Suppressor macrophage treated with lipopolysaccharide for 1 hour (primary cell): ENCODE measurements around the gene DIRAS1.

Experiments
- DNase-seq, 3 donors: peaks; one replicate each; pipeline ENCODE4 v3.0.0-alpha.2; 2020 to 2022

The DIRAS1 gene

DNA sequence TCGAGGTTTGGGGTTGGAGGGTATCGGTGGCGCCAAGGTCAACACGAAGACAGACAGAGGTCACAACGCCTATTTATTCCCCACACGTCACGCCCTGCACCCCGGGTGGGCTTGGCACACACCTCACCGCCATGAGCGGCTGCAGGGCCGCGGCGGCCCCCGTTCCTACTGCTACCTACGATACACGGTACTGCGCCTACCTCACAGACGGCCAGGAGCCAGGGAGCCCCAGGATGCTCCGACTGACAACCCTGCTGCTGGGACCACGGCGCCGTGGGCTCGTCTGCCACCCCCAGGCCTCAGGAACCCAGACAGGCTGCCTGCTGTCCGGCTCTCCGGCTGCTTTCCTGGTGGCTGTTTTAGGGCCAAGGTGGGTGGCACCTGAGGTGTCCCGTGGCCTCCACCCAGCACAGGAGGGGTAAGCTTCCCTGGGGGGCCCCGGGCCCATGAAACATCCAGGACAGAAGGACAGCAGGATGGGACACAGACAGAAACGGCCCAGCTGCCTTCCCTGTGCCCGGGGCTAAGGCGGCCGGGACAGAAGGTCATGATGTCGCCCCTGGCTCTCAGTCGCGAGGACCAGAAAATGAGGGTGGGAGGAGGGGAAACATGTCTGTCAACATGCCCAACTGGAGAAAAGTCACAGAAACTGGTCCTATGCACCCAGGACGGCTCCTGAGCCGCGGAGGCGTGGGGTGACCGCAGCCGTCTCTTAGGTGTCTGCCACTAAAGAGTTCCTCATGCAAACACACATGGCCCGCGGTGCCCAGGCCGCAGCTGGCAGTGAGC is 33.7 kb upstream of the DIRAS1 start:
- no peak for DNase-seq

DNA sequence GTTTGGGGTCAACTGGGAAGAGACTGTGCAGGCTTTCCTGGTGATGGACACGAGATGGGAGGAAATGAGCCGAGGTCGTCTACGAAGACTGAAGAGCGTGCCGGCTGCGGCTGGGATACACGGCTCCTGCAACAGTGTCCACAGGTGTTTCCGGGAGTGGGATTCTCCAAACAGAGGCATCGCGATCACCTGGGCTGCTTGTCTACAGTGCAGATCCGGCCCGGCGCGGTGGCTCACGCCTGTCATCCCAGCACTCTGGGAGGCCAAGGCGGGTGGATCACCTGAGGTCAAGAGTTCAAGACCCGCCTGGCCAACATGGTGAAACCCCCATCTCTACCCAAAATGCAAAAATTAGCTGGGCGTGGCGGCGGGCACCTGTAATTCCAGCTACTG is 30.3 kb upstream of the DIRAS1 start:
- DNase-seq = no peak

DNA sequence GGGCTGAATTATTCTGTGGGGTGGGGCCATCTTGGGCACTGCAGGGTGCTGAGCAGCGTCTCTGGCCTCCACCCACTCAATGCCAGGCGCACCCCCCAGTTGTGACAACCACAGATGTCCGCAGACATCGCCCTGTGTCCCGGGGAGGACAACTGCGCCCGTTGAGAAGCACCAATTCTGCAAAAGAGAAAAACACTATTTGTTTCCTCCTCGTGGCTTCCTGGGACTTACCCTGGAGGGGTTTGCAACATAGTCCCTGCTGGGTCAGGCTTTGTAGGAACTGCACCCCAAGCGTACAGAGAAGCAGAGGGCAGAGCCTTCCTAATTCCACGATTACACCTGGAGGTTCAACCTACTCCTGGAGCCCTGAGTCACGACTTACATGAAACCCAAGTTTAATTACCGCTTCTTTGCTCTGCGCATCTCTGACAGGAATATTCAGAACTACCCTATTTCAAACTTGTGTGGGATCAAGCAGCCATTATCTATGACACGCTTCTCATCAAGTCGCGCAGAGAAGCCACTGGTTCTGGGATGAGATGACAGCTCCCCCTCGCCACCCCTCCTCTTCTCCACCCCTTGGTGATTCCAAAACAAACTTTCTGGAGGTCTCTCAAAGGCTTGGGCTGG is 29.8 kb upstream of the DIRAS1 start:
- DNase-seq = peak; percentile 59 to 74 (median 72)

DNA sequence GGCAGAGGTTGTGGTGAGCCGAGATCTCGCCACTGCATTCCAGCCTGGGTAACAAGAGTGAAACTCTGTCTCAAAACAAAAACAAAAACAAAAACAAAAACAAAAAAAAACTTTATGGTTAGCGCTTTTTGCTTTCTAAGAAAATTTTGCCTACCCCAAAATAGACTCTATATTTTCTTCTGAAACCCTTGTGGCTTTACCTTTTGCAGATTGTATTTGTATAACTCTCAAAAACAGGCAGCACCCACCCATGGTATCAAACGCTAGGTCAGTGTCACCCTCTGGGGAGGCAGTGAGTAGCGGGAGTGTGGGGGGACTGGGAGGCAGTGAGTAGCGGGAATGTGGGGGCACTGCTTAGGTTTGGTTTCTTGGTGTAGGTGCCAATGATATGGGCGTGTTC is 26.2 kb upstream of the DIRAS1 start:
- no peak for DNase-seq

DNA sequence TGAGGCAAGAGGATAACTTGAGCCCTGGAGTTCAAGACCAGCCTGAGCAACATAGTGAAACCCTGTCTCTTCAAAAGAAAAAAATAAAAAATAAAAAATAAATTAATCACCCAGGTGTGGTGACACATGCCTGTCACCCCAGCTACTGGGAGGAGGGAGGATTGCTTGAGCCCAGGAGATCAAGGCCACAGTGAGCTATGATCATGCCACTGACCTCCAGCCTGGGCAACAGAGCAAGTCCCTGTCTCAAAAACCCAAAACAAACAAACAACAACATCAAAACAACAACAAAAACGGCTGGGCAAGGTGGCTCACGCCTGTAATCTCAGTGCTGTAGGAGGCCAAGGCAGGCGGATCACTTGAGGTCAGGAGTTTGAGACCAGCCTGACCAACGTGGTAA is 22.9 kb upstream of the DIRAS1 start:
- no peak for DNase-seq

DNA sequence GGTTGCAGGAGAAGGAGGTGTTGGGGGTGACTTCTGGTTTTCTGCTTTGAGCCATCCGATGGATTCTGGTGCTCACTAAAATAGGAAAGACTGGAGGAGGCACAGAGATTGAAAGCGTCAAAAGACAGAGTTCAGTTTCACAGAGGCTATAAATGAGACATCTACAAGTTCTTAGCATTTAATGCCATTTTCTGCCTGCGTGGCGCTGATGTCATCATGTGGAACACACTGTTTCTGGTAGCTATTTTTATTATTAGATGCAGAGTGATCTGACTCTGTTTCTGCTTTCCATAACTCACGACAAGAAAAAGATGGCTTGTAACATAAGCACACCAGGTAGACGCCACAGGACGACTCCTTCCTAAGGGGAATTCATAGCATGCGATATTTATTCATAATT is 21.9 kb upstream of the DIRAS1 start:
- no peak for DNase-seq

DNA sequence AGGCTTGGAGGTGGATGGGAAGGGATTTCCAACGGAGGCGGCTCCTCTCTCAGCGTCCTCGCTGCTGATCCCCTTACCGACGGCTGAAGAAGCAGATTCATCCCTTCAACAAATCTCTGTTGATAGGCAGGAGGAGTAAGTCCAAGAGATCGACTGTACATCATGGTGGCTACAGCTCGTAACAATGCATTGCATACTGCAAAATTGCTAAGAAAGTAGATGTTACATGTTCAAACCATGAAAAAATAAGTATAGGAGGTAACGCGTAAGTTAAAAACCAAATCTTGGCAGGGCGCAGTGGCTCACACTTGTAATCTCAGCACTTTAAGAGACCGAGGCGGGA is 19.1 kb upstream of the DIRAS1 start:
- DNase-seq = no peak

DNA sequence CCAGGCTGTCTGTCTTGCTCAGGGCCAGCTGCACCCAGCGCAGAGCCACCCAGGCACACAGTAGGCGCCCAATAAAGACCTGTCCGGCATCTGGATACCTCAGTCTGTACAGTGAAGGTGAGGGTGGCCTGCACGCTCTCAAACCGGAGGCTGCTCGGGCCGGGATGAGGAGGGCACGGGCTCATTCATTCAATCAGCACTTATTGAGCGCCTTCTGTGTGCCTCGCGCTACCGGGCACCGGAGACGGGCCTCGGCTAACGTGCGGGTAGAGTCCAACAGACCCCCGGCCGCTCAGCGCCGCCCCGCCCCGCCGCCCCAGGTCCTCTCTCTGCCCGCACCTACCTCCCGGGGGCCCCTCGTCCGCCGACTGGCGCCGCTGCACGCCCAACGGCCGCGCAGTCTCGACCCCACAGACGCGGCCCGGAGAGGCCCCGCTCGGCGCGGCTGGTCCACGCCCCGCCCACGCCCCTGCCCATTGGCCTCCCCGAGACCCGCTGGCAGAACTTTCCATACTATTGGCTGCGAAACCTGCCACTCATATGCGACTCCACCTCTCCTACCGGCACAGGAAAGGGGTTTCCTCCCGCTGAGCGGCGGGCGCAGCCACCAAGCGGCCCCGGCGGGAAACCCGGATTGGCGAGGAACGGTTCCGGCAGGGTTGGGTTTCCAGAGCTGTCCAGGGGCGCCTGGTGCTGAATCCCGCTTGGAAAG is 18.6 kb upstream of the DIRAS1 start, which contains the start of gene SLC39A3:
Gene SLC39A3 (minus strand): TSS at position 416 of the 712 bp plus-strand sequence. CDS start 2,760 bp downstream, outside the sequence.
- peak; percentile 99 to 100 (median 99) for DNase-seq

DNA sequence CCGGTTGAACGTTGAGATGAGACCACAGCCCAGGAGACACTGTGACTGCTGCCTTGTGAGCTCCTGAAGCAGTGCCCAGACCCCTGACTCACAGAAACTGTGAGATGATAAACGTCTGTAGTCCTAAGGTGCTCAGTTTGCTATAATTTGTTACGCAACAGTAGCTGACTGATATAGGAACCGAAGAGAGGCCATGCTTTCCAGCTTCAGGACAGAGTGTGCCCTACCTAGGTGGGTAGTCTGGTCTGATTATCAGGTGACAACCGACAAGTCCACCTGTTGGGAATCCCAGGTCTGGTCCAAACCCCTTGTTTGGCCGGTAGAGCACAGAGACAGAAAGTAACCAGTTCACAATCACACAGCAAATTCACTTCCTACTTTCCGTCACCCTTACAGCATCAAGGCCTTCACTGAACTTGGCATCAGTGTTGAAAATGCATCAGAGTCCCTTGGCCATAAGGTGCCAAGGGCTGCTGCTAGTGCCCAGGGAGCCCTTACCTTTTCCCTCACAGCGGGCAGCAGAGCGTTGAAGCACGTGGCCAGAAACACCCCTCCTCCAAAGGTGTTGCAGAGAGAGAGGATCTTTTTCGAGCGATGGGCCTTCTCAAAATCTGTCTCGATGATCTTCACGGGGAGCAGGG is 15.5 kb upstream of the DIRAS1 start:
- no peak for DNase-seq

DNA sequence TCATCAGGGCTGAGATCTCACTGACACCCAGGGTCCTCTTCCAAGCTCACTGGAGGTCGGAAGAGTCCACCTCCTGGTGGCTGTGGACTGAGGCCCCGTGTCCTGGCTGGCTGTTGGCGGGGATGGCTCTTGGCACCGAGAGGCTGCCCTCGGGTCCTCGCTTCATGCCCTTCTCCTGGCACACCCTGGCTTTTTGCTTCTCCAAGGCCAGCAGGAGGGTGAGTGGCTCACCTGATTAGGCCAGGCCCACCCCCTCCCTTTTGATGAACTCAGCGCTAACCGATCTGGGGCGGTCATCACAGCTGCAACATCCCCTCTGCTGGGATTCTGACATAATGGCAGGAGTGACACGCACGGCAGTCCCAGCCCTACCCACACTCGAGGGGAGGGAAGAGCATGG is 14.2 kb upstream of the DIRAS1 start:
- DNase-seq = no peak

DNA sequence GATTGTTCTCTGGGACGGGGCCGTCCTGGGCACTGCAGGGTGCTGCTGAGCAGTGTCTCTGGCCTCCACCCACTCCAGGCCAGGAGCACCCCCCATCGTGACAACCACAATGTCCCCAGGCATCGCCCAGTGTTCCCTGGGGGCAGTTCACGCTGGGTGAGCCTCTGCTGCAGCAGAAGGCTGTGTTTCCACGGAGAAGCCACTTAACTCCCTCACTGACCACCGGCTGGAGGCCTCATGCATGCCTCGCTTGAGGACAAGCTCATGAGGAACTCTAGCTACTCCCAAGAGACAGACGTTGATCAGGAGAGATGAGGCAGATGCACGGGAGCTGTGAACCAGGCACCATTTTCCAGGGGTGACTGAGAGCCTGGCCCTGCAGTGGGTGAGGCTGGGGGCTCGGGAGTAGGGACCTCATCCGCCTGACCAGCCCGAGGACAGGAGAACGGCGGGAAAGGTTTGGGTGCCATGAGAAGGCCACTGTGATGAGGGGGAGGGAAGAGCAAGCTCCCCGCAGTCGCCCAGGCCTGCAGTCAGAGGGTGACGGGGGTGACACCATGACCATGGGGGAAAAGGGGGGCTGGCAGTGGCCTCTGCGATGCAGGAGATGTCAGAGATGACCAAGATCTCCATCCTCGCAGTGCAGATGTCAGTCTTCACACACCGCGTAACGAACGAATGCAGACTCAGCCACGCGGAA is 13.6 kb upstream of the DIRAS1 start:
- DNase-seq = no peak

DNA sequence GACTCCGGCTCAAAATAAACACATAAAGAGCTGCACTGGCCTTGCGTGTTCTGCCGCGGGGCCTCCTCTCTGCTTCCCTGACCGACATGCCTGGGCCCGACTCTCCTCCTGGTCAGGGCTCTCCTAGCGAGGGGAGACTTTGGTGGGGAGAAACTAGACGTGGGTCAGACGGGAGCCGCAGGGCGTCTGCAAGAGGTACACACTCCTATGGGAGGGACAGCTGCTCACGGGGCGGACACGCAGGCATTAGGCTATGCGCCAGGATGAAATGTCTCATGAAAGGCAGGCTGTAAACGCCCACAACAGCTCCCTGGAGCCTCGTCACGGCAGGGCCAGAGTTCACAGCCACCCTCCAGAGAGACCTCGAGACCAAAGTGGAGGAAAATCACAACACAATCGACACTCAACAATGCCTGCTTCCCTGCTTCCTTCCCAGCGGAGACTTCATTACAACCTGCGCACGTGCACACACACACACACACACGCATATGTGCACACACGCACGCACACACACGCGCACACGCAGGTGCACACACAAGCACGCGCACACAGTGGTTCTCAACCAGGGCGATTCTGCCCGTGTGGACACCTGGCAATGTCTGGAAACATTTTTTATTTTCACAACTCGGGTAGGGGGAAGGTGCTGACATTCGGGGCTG is 12.9 kb upstream of the DIRAS1 start:
- no peak for DNase-seq

DNA sequence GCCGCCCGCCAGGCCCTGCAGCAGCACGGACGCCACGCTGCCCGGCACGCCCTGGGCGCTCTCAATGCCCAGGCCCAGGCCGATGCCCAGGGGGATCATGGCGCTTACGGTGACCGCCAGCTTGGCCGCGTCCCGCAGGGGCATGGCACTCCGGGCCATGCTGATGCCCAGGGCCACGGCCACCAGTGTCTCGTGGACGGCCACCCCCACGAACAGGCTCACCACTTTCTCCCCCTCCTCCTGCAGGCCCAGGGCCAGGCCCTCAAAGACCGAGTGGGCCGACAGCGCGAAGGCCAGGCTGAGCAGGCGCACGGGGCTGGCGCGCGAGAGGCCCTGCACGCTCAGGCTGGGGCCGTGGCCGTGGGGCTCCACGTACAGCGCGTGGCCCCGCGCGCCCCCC is 11.7 kb upstream of the DIRAS1 start:
- DNase-seq = no peak

DNA sequence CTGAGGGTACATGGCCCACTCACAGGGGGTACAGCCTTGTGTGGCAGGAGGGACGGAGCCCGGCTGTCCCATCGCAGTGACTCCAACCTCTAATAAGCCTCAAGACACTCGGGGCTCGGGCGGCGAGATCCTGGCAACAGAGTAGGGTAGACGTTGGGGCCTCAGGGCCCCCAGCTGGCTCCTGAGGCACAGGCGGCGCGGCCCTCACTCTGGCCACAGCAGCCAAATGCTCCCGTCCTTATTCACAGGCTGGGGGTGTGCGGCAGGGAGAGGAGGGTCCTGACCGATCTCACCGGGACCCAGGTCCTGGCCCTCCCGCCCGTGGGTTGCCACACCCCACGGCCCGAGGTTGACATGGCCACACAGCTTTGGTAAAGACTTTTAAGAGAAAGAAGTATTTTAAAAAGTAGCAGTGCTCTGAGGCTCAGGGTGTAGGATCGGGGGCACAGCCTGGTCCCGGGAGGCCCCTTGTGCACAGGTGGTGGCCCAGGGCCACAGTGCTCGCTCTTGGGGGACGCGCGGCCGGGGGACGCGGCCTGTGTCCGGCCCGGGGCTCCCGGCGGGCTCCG is 11.1 kb upstream of the DIRAS1 start:
- DNase-seq = no peak

DNA sequence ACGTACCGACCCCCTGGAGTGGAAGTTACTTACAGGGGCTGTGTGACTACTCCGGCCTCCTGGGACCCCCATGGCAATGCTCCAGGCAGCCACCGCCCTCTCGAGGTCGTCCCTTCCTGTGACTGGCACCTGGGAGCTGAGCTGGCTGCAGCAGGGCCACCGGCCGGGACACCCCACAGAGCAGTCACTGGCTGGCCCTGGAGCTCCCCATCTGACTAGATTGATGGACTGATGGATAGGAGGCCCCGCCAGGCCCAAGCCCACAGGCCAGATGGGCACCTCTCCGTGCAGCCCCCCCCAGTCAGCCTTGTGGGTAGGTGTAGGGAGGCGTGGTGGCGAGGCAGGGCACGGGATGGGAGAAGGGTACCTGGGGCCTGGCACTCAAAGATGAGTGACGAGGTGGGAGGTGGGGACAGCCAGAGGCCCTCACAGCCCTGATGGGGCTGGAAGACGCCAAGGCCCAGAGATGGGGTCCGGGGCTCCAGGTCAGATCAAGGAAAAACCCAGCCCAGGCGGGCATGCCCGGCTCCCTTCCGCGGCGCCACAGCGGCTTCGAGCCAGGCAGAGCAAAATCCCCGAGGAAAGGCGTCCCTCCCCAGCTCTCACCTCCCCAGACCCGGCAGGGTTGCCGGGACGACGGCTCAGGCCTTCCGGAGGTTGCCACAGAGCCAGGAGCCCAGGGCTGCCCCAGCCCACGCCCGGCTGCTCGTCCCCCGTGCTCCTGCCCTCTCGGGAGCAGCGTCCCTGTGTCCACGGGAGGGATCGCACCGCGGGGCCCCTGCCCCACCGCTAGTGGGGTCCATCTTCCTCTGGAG is 10.2 kb upstream of the DIRAS1 start:
- no peak for DNase-seq

DNA sequence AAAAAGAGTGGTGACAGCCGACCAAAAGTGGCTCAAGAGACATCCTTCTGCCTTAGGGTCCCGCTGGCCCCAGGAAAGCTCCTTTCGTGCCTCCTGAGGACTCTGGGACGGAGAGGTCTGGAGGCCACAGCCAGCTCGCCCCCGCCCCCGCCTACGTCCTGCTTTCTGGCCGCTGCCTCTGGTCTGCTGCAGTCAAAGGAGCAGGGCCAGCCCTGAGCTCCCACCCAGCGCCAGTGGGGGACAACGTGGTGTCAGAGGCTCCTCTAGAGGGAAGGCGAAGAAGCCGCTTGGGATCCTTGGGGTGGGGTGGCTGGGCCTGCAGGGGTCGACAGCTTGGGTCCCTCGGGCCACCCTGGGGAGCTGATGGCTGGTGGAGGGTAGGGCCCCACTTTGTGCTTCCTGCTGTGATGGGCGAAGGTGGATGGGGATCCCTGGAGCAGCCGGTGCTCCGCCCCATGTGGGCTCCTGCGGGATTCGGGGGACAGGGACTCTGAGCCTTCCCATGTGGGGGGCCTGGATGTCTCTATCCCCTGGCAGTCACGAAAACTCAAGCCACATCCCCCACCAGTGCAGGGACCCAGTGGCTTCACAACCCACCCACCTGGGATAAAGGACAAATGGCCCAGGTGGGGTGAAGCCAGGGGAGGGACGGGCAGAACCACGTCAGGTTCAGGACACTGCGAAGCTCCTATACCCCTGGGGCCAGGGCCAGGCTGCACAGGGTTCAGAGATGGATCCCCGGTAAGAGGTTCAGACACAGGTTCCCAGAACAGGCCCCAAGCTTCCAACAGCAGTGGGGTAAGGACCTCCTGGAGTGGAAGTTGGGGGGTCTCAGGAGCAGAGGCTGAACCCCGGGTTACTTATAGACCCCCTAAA is 9.0 kb upstream of the DIRAS1 start:
- no peak for DNase-seq

DNA sequence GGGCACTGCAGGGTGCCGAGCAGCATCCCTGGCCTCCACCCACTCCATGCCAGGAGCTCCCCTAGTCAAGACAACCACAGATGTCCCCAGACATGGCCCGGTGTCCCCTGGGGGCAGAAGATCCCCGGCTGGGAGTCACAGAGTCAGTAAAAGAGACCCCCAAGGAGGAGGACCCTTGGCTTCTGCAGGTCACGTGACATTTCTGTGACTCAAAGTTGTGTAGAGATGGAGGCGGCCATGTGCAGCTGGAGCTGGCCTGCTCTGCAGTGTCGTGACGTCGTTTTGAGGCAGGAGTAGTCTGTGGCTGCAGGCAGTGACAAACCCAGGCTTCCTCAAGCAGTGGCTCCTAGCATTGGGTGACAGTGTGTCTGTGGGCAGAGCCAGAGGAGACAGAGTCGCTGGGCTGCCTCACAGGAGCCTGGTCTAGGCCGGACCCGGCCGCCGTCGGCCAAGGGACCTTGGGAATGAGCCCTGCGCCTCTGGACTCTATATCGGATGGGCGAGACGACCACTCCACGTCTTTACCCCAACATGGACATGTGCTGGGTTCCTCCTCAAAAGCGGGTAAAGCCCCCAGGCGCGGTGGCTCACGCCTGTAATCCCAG is 7.7 kb upstream of the DIRAS1 start:
- no peak for DNase-seq

DNA sequence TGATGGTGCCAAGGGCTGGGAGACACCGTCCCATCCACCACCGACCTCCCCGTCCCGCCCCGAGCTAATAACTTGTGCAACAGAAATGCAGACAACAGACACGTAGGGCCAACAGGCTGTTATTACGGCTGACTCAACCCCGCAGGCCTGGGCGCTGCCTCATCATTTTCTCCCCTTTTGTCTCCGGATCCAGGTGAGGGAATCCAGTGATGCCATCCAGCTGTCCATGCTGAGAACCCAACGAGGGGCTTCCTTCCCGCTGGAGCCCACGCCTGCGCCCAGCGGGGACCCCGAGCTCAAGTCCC is 6.4 kb upstream of the DIRAS1 start:
- DNase-seq = no peak

DNA sequence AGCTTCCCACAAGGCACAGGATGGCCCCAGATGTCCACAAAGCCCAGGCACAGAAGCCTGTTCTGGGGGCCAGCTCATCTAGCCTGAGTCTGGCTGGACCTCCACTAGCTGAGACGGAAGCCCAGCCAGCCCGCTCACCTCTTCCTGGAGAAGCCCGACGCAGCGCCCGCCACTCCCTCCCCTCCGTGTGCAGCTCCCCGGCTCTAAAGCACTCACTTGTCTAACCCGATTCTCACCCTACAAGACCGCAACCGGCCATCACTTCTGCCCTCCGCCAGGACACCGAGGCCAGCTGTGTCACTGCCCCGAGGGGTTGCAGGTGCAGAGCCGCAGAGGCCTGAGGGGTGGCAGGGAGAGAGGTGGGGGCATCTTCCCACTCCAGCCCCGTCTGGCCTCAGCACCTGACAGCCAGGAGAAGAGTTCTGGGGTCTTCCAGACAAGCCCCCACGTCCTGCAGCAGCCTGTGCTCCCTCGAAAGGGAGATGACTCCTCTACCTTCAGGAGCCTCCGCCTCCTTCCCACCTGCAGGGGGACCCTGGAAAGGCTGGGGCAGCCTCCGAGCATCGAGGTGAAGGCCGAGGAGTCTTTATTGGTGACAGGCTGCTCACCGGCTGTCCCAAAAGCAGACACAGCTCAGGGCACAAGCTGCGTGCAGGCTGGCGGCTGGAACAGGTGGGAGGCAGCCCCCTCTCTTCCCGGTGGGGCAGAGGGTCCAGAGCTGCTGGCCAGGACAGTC is 5.9 kb upstream of the DIRAS1 start:
- no peak for DNase-seq
